Mammary epithelial cell (primary cell): ENCODE measurements around the gene DZIP1.

ENCODE experiments used
- EZH2 ChIP-seq: IDR thresholded peaks from 2 replicates; pipeline ENCODE4 v1.6.1; 2012; ENCODE audit warnings: low read length, inconsistent platforms, borderline replicate concordance
- TF ChIP-seq, protein P1 (sequence below), 2 donors: IDR thresholded peaks in 1 of 2; conservative IDR thresholded peaks in 1 of 2; 2 replicates each; pipeline ENCODE4 v1.5.1; 2011 to 2012; ENCODE audit warnings: inconsistent platforms in 2 of 2, low read length in 2 of 2, mild to moderate bottlenecking in 2 of 2, control low read depth in 1 of 2, low read depth in 1 of 2; ENCODE audit not compliant: insufficient read depth in 1 of 2; ENCODE audit errors: extremely low read depth in 1 of 2

DNA sequence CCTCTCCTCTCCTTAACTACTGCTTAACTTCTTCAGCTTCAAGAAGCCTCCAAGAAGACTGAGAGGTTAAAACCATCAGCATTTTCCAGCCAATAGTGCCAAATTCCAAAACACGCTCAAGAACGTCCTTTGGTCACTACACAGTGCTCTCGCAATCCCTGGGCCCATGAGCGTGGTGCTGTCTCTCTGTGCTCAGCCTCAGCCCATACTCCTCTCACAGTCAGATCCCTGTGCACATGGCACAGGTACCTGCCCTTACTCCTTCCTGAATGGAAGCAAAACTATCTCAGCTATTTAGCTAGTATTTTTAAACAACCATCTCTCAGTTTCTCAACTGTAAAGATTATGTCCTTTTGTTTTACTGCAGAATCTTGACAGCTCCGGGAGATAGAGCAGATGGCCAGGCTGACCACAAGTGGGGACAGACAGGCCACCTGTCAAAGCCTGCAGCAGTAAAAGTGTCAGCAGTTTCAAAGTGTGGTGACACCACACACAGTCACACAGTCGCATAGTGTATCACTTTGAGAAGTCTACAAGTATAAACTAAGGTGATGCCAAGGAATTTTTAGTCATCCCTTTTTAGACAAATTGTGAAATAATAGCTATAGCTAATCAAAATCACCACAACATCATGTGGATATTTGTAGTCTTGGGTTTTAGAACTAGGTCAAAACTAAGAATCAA, 35.7 kb downstream of the DZIP1 start:
- TF ChIP-seq EZH2, result no peak
- TF ChIP-seq, protein P1, sequence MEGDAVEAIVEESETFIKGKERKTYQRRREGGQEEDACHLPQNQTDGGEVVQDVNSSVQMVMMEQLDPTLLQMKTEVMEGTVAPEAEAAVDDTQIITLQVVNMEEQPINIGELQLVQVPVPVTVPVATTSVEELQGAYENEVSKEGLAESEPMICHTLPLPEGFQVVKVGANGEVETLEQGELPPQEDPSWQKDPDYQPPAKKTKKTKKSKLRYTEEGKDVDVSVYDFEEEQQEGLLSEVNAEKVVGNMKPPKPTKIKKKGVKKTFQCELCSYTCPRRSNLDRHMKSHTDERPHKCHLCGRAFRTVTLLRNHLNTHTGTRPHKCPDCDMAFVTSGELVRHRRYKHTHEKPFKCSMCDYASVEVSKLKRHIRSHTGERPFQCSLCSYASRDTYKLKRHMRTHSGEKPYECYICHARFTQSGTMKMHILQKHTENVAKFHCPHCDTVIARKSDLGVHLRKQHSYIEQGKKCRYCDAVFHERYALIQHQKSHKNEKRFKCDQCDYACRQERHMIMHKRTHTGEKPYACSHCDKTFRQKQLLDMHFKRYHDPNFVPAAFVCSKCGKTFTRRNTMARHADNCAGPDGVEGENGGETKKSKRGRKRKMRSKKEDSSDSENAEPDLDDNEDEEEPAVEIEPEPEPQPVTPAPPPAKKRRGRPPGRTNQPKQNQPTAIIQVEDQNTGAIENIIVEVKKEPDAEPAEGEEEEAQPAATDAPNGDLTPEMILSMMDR (conservative IDR thresholded peaks at IDR 0.05 in 1 of 2, IDR thresholded peaks at IDR 0.05 in 1 of 2; ENCODE audit: extremely low read depth in 1 of 2, insufficient read depth in 1 of 2, low read depth in 1 of 2, low read length in 2 of 2), result no peak
